HG02938 (cell line): ENCODE results near the gene TEX9.
"Not testable (repeated sequence)": the region's sequence is repeated elsewhere in the genome, so short reads cannot be mapped to it uniquely, and the experiment has no call there.

Experiments
- ATAC-seq: cut with Tn5 transposase; IDR thresholded peaks from one replicate; pipeline ENCODE4 v1.9.1; 2021; ENCODE audit warnings: mild to moderate bottlenecking, moderate library complexity; ENCODE audit not compliant: unreplicated experiment

TEX9 gene

GRCh38 chr15:56365075-56365711 lies at the start of gene TEX9:
TSS of gene TEX9 (plus strand) at chr15:56365426. CDS start at chr15:56365451, 25 bp downstream.
- peak; percentile 76 for ATAC-seq

- ATAC-seq: not testable (repeated sequence)
These were observed 48.7 kb upstream of the TEX9 start for GRCh38 chr15:56316561-56316960.

DNA sequence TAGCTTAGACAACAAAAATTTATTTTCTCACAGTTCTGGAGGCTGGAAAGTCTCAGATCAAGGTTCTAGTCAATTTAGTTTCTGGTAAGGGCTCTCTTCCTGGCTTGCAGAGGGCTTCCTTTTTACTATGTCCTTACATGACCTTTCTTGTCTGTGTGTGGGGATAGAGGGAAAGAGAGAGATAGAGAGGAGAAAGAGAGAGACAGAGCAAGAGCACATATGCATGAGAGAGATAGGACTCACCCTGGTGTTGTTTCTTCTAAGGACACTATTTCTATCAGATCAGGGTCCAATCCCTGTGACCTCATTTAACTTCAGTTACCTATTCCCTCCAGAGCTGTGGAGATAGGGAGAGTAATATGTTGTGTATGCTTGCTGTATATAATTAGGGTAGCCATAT lies 44.9 kb upstream of the TEX9 start:
- ATAC-seq: no peak

DNA sequence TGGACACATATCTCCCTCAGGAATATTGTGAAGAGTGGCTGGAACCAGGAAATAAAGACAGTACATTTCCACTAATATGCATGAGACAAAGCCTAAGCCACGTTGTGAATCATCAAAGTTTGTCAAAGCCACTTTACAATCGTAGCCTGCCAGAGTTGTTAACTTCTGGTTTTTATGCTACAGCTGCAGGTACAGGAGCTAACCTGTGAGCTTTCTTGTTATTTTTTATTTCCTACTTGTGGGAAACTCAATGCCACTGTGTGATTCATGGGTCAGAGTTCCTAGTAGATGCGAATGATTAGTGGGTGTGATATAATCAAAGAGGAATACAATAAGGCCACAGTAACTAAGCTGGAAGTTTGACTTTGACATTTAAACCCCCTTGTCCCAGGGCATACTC lies 44.4 kb upstream of the TEX9 start:
- ATAC-seq: no peak

DNA sequence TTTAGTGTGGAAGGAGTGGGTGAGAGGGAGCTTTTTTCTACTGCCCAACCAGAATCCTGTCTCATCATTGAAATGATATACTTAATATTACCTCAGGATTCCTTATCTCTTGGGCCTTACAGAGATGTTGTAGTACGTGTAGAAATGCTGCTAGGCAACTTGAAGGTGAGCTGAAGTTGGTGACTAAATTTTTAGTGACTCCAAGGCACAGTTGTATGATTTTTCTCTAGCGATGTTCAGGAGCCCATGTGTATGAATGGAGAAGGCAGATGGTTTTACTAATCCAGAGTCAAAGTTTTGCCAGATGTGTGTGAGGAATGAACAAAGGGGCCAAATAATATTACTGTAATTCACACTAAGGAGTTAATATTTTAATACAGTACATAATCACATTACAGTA lies 42.8 kb upstream of the TEX9 start:
- ATAC-seq: no peak

GRCh38 chr15:56323435-56323834 lies 41.8 kb upstream of the TEX9 start:
- ATAC-seq: no peak

DNA sequence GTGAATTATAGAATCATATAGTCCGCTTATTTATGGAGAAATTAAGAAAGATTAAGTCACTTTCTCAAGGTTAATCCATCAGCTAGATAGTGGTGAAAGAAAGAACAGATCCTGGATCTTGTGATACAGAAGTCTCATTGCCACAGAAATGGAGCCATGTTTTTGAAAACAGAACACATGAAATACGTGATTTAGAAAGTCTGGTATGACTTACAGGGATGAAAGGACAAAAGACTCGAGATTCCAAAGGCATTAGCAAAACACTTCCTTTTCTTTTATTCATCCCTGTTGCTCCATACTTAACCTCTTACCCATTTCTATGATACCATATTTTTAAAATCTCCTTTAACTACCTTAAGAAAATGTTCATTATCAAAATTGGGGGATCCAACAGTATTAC lies 40.0 kb upstream of the TEX9 start:
- no peak for ATAC-seq

DNA sequence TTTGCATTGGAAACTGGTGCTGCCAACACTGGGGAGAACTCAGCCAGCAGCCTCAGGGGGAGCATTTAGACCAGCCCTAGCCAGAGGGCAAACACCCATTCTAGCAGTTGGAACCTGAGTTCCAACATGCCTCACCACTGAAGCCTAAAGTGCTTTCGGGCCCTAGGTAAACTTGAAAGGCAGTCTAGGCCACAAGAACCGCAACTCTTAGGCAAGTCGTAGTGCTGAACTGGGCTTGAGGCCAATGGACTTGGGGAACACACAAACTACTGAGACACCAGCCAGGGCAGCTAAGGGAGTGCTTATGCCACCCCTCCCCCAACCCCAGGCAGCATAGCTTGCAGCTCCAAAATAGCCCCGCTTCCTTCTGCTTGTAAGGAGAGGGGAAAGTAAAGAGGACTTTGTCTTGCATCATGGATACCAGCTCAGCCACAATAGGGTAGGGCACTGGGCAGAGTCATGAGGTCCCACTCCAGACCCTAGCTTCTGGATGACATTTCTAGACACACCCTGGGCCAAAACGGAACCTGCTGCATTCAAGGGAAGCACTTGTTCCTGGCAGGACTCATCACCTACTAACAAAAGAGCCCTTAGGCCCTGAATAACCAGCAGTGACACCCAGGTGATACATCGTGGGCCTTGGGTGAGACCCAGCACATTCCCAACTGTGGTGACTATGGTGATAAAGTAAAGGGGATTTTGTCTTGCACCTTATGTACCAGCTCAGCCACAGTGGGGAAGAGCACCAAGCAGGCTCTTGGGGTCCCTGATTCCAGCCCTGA lies 37.3 kb upstream of the TEX9 start:
- ATAC-seq: no peak

DNA sequence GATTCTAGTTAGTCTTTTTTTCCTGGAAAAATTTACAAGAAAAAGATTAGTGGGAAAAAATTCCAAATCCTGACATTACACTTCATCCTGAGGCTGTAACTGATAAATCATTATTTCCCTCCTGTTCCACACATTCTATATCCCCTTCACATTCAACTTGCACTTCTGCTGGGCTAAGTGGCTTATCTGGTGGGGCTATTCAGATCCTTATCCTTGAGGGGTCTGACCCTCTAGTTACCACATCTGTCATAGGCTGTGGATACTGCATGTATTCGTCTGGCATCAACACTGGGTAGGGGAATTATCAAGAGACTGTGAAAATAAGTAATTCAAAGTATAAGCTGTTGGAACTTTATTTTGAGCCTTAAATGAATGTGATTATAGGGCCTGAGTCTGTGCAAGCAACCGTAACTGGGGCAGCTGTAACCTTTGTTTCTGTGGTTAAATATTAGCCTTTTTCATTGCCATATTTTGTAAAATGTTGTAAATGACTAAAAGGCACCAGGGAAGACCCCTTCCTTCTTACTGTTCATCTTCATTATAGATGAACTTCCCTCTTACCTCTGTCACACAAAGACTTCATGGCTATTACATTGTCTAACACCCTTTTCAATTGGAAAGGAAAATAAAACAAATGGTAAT lies 28.0 kb upstream of the TEX9 start:
- ATAC-seq: no peak

DNA sequence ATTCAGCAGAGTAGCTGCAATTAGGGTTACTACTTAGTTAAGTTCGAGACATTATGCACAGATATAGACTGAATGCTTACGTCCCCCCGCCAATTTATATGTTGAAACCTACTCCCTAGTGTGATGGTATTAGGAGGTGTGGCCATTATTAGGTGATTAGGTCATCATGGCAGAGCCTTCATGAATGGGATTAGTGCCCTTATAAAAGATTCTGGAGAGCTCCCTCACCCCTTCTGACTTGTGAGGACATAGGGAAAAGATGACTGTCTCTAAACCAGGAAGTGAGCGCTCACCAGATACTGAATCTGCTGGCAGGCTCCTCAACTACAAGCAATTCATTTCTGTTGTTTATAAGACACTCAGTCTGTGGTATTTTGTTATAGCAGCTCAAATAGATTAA lies 25.6 kb upstream of the TEX9 start:
- no peak for ATAC-seq

DNA sequence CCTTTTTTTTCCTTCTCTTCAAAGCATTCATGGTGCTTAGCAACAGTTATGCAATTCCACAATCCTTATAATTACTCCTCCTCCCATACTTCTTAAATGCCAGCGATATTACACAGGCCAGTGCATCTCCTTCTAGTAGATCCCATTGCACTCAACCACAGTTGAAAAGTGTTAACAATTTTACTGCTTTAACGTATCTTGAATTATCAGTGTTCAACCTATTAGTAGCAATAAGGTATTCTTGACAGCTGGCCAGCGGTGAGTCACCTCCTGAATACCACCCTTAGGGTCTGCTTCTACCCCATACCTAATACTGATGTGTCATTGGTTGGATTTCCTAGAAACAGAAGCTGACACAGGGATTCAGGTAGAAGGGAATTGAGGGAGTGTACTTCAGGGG lies 24.0 kb upstream of the TEX9 start:
- no peak for ATAC-seq

DNA sequence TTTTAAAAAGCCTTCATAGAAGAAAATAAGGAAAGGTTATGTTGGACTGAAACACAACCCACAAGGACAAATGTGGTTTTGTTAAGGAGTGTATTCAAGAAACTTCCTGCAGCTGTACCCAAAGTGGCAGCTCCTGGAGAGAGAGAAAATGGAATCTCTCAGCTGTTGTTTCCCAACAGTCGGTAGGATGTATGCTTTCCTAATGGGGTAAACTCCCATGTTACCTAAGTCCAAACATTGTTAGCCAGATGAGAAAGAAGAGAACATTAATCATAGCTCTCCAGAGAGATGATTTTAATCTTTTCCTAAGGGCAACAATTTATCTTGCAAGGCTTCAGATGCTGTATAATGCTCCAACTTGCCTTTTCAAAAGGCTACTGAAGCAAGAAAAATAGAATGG lies 22.6 kb upstream of the TEX9 start:
- ATAC-seq: no peak

DNA sequence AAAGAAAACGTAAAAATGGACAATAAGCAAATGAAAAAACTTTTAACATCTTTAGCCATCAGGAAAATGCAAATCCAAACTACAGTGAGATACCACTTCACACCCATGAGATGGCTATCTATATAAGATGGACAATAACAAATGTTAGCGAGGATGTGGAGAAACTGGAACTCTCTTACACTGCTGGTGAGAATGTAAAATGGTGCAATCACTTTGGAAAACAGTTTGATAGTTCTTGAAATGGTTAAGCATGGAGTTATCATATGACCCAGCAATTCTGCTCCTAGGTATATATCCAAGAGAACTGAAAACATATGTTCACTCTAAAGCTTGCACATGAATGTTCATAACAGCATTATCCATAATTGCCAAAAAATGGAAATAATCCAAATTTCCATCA lies 21.3 kb upstream of the TEX9 start:
- ATAC-seq: no peak

GRCh38 chr15:56344336-56344735 lies 20.9 kb upstream of the TEX9 start:
- ATAC-seq: no peak

DNA sequence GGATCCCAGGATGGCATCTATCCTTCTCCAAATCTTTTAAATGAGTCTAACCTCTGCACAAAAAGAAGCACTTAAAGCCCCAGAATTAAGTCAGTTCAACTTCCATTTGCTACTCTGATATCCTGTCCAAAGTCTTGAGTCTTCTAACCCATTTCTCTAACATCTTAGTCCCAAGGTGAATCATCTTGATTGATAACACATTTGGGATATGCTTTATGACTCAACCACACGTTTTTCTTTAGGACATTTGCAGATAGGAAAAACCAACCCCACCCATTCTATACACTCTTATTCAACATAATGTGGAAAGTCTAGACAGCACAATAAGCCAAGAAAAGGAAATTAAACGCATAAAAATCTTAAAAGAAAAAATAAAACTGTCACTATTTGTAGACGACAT lies 18.8 kb upstream of the TEX9 start:
- no peak for ATAC-seq

DNA sequence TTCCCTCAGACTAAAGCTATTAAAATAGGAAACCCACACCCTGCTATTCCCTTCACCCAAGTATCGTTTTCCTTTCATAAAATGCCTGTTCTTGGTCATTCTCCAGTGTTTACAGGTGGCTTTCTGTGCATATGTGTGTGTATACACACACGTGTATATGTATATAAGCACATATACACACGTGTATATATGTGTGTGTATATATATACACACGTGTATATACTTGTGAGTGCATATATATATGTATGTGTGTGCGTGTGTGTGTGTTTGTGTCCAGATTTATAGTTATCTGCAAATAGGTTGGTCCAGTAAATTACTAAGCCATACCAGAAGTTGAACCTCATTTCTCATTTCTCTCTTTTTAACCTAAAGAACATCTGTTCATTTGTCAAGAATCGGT lies 15.7 kb upstream of the TEX9 start:
- no peak for ATAC-seq

DNA sequence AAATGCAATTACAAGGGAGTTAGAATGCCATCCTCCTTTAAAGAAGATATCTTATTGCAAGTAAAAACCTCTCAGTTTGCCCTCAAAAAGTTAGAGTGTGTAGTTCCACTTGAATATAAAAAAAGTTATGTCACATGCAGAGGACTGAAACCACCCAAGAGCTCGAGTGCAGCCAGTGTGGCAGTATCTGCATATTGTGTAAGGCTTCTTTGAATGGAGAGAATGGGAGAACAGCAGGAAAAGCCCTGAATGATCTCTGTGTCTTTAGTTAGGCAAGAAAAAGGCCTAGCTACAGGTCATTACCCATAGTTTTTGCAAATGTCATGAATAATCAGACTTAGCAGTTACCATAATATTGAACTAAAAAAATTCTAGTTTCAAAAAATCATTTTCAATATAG lies 13.9 kb upstream of the TEX9 start:
- no peak for ATAC-seq

- no peak for ATAC-seq
These were observed 13.2 kb upstream of the TEX9 start for GRCh38 chr15:56351957-56352506.

GRCh38 chr15:56353119-56353518 lies 12.1 kb upstream of the TEX9 start:
- ATAC-seq: no peak

DNA sequence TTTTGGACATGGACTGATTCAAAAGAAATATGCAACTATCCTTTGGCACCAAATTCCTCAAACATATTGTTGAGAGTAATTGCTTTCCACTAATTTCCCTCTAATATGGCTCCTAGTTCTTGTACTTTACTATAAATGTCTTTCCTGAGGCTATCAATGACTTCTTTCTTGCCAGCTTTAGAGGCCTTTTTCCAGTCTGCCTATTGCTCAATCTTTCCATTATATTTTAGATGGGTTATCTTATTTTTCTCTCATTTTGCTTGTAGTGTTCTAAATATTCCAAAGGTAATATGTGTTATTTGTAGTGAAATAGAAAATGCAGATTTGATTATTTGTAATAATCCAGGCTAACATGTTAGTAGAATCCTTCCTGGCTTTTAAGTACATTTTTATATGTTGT lies 11.5 kb upstream of the TEX9 start:
- ATAC-seq: no peak

- ATAC-seq: peak; percentile 88
These were observed 8.6 kb upstream of the TEX9 start for GRCh38 chr15:56356616-56357015.

DNA sequence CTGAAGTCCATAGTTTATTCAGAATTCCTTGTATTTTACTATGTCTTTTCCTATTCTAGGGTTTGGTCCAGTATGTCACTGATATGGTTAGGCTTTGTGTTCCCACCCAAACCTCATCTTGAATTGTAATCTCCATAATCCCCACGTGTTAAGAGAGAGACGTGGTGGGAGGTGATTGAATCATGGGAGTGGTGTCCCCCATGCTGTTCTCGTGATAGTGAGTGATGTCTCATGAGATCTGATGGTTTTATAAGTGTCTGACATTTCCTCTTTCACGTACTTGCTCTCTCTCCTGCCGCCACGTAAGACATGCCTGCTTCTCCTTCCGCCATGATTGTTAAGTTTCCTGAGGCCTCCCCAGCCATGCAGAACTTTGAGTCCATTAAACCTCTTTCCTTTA lies 6.6 kb upstream of the TEX9 start:
- no peak for ATAC-seq
